ENCODE data around the gene GPC6.

GPC6 gene

DNA sequence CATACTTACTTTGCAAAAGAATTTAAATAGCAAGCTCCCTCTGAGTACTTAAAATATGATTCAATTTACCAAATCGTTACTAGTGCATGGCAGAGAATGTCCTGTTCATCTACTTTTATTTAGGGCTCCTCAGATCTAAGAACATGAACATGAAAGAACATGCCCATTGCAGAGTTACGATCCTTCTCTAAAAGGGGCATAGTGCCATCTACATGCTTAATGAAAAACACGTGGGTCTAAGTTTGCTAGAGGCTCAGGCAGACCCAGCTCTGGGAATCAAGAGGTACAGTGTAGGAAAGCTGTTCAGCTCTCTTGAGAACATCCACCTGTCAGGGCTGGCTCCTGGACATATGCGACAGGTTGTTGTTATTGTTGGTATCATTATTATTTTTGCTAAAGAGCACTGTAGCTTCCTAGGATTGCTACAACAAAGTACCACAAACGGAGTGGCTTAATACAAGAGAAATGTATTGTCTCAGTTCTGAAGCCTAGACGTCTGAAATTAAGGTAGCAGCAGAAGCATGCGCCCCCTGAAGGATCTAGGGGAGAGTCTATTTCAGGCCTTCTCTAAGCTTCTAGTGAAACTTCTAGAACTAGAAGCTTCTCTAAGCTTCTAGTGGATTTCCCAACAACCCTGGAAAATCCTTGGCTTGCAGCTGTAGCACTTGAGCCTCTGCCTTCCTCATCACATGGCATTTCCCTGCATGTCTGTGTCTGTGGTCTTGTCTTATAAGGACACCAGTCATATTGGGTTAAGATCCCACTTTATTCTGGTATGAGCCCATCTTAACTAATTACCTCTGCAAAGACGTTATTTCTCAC is 1119.0 kb downstream of the GPC6 start:
- H3K4me2 ChIP-seq = no peak overlapping the region

DNA sequence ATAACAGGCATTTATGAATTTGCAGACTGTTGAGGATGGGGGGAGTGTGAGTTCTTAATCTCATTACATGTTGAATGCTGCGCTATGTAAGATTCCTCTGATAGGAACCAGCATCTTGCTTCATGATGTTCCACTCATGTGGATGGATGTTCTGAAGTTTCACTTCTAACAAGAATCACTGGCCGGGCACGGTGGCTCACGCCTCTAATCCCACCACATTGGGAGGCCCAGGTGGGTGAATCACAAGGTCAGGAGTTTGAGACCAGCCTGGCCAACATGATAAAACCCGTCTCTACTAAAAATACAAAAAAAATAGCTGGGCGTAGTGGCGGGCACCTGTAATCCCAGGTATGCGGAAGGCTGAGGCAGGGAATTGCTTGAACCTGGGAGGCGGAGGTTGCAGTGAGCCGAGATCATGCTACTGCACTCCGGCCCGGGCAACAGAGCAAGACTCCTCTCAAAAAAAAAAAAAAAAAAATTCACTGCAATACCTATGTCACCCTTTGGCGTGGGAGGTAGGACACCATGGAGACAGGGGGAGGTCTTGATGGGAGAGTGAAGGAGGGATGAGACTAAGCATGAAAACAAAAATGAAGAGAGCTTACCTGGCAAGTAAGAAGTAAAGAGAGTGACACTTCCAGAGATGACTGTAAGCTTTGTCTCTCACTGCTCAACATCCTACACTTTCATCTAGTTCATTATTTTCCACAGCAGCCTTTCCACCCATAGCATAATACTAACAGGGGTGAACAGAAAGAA is 1119.8 kb downstream of the GPC6 start:
- Histone ChIP-seq H3K27ac (no peak overlapping the region), H3K79me2 (ENCODE audit: insufficient read depth, low read depth) (no peaks in the 10 kb centered on the region), H3K9ac (no peak overlapping the region), H3K4me3 (IDR thresholded peaks at IDR 0.05; ENCODE audit: insufficient read depth, low read depth, low read length) (no peak overlapping the region), H3K36me3 (ENCODE audit: insufficient read depth) (no peaks in the 10 kb centered on the region), H3K4me2 (no peak overlapping the region), H2AFZ (ENCODE audit: low read depth) (no peak overlapping the region), H4K20me1 (ENCODE audit: insufficient read depth) (no peaks in the 10 kb centered on the region), H3K4me1 (ENCODE audit: low read depth, poor library complexity, severe bottlenecking) (no peaks in the 10 kb centered on the region), H3K27me3 (ENCODE audit: insufficient read depth, low read depth) (no peaks in the 10 kb centered on the region)
- TF ChIP-seq, protein P1, sequence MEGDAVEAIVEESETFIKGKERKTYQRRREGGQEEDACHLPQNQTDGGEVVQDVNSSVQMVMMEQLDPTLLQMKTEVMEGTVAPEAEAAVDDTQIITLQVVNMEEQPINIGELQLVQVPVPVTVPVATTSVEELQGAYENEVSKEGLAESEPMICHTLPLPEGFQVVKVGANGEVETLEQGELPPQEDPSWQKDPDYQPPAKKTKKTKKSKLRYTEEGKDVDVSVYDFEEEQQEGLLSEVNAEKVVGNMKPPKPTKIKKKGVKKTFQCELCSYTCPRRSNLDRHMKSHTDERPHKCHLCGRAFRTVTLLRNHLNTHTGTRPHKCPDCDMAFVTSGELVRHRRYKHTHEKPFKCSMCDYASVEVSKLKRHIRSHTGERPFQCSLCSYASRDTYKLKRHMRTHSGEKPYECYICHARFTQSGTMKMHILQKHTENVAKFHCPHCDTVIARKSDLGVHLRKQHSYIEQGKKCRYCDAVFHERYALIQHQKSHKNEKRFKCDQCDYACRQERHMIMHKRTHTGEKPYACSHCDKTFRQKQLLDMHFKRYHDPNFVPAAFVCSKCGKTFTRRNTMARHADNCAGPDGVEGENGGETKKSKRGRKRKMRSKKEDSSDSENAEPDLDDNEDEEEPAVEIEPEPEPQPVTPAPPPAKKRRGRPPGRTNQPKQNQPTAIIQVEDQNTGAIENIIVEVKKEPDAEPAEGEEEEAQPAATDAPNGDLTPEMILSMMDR (conservative IDR thresholded peaks at IDR 0.05; ENCODE audit: low read depth, low read length) = no peak

More for the DNA sequence above, 1119.0 kb downstream of the GPC6 start:
- no peaks in the 10 kb centered on the region for H3K27me3 ChIP-seq (ENCODE audit: insufficient read depth, low read depth)
- H3K36me3 ChIP-seq (ENCODE audit: insufficient read depth) = no peaks in the 10 kb centered on the region
- TF ChIP-seq, protein P1 (conservative IDR thresholded peaks at IDR 0.05; ENCODE audit: low read depth, low read length) = no peak
- no peaks in the 10 kb centered on the region for H4K20me1 ChIP-seq (ENCODE audit: insufficient read depth)
- H3K27ac ChIP-seq = no peak overlapping the region
- no peaks in the 10 kb centered on the region for H3K4me1 ChIP-seq (ENCODE audit: low read depth, poor library complexity, severe bottlenecking)
- H2AFZ ChIP-seq (ENCODE audit: low read depth) = no peak overlapping the region
- no peaks in the 10 kb centered on the region for H3K79me2 ChIP-seq (ENCODE audit: insufficient read depth, low read depth)
- H3K4me3 ChIP-seq (IDR thresholded peaks at IDR 0.05; ENCODE audit: insufficient read depth, low read depth, low read length) = no peak overlapping the region
- H3K9ac ChIP-seq = no peak overlapping the region

DNA sequence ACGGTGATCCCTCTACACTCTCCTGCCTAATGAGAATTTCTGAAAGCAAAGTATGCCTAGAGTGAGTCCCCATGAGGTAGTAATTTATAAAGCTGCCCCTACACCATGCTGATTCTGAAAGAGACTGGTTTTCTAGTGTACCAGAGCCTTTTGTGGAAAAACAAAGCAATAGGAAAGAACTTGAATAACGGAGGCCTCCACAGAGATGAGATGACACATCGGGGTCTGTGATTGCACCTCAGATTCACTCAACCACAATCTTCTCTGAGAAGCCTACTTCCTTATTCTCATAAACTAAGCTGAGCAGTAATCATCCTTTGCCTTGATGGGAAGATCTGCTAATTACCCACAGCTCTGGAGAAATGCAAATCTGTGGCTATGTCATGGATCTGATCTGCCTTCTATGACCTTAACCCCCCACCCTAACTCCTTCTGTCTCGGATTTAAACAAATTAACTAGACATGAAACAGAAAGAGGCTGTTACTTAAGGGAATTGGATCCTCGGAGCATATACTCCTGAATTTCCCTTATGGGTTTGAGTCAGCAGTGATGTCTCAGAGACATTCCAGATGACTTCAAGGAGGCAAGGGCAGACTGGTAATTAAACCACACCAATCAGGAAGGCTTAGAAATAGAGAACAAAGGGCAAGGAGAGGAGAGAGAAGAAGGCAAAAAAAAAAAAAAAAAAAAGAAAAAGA is 1124.8 kb downstream of the GPC6 start:
- no peaks in the 10 kb centered on the region for H4K20me1 ChIP-seq (ENCODE audit: insufficient read depth)
- H3K9ac ChIP-seq = no peak overlapping the region
- H3K4me1 ChIP-seq (ENCODE audit: low read depth, poor library complexity, severe bottlenecking) = no peaks in the 10 kb centered on the region
- no peaks in the 10 kb centered on the region for H3K27me3 ChIP-seq (ENCODE audit: insufficient read depth, low read depth)
- no peak overlapping the region for H3K4me3 ChIP-seq (IDR thresholded peaks at IDR 0.05; ENCODE audit: insufficient read depth, low read depth, low read length)
- no peaks in the 10 kb centered on the region for H3K79me2 ChIP-seq (ENCODE audit: insufficient read depth, low read depth)
- TF ChIP-seq, protein P1 (conservative IDR thresholded peaks at IDR 0.05; ENCODE audit: low read depth, low read length) = no peak
- H2AFZ ChIP-seq (ENCODE audit: low read depth) = no peak overlapping the region
- H3K27ac ChIP-seq = no peak overlapping the region
- H3K4me2 ChIP-seq = no peak overlapping the region
- no peaks in the 10 kb centered on the region for H3K36me3 ChIP-seq (ENCODE audit: insufficient read depth)

DNA sequence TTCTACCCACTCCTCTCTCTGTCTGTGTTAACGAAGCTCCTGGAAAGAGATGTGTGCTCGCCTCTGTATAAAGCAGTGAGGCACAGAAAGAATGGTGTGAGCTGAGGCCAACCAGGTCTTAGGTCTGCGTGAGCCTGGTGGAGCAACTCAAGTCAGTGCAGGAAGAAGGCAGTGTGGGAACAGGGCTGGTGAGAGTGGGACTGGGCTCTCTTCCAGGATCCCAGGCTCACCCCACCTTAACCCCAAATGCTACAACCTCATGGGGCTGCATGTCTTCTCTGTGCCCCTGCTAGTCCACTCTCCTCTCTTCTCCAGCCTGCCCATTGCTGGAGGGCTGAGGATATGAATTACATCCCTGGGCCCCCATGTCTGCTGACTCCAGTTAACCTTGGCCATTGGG is 1125.5 kb downstream of the GPC6 start:
- Histone ChIP-seq H3K79me2 (ENCODE audit: insufficient read depth, low read depth) (no peaks in the 10 kb centered on the region), H3K4me2 (no peak overlapping the region), H3K4me1 (ENCODE audit: low read depth, poor library complexity, severe bottlenecking) (no peaks in the 10 kb centered on the region), H2AFZ (ENCODE audit: low read depth) (no peak overlapping the region), H3K36me3 (ENCODE audit: insufficient read depth) (no peaks in the 10 kb centered on the region), H3K4me3 (IDR thresholded peaks at IDR 0.05; ENCODE audit: insufficient read depth, low read depth, low read length) (no peak overlapping the region), H3K9ac (no peak overlapping the region), H3K27ac (no peak overlapping the region), H4K20me1 (ENCODE audit: insufficient read depth) (no peaks in the 10 kb centered on the region), H3K27me3 (ENCODE audit: insufficient read depth, low read depth) (no peaks in the 10 kb centered on the region)
- TF ChIP-seq, protein P1 (conservative IDR thresholded peaks at IDR 0.05; ENCODE audit: low read depth, low read length) = no peak
